Transverse colon (tissue), 3 donors: Measurements from ENCODE around the gene MANBA.

Experiments
- POLR2A ChIP-seq: fragments of 450-650 bp; IDR thresholded peaks from one replicate; pipeline ENCODE4 v1.6.1; 2016; ENCODE audit warnings: antibody characterized with exemption, mild to moderate bottlenecking, moderate library complexity
- TF ChIP-seq, protein P1 (sequence below), 5 experiments: fragments of 200-600 bp in 3 of 5; fragments of 450-650 bp in 2 of 5; sonication (generic) in 3 of 5; IDR thresholded peaks; 1 replicate in 2 of 5; 2 replicates in 3 of 5; pipeline ENCODE4 v1.5.1; 2016 to 2017; ENCODE audit warnings: antibody characterized with exemption in 5 of 5, inconsistent platforms in 3 of 5, mild to moderate bottlenecking in 2 of 5, moderate library complexity in 1 of 5

DNA sequence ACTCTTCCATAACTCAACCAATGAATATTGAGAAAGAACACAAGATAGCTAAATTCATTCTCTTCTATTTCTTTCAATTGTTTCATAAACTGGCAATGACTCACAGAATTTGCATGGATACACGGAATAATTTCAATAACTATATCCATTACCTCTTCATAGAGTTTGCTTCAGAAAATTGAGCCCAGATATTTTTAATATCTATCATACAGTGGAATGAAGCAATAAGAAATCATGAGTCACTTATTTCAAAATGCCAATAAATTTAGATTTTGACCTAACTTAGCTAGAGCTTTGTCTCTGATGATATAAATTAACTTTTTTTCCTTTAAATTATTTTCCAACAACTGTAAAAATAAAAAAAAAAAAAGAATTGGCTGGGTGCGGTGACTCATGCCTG is 22.2 kb upstream of the MANBA start:
- TF ChIP-seq POLR2A: no peak
- TF ChIP-seq, protein P1, sequence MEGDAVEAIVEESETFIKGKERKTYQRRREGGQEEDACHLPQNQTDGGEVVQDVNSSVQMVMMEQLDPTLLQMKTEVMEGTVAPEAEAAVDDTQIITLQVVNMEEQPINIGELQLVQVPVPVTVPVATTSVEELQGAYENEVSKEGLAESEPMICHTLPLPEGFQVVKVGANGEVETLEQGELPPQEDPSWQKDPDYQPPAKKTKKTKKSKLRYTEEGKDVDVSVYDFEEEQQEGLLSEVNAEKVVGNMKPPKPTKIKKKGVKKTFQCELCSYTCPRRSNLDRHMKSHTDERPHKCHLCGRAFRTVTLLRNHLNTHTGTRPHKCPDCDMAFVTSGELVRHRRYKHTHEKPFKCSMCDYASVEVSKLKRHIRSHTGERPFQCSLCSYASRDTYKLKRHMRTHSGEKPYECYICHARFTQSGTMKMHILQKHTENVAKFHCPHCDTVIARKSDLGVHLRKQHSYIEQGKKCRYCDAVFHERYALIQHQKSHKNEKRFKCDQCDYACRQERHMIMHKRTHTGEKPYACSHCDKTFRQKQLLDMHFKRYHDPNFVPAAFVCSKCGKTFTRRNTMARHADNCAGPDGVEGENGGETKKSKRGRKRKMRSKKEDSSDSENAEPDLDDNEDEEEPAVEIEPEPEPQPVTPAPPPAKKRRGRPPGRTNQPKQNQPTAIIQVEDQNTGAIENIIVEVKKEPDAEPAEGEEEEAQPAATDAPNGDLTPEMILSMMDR (IDR thresholded peaks at IDR 0.05): no peak
